Measurements from ENCODE around the gene SPATA12. TPM values are rescaled to one million over a fixed set of nuclear protein-coding genes. Genes with fewer than 3 reads are reported as not detected.

SPATA12 gene
- total RNA-seq, 1 donor from 2014 or later = not detected

DNA sequence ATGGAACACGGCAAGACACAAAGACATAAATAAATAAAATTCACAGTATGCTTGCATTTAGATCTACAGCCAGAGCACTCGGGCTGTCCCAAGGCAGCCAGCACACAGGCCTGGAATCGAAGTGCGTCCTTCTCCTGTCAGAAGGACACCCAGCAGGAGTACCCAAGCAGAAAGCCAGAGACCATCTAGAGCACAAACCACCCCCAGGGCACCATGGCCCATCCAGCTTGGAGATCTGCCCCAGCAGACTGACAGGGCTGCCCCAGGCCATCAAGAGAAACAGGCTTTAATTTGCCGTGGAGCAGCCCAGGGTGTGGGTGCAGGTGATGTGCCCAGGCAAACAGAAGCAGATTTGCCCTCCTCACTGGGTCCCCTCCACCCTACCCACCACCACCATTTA, 7.8 kb upstream of the SPATA12 start:
- no peaks in the 10 kb centered on the region for H3K9me3 ChIP-seq
- TF ChIP-seq, protein P1, sequence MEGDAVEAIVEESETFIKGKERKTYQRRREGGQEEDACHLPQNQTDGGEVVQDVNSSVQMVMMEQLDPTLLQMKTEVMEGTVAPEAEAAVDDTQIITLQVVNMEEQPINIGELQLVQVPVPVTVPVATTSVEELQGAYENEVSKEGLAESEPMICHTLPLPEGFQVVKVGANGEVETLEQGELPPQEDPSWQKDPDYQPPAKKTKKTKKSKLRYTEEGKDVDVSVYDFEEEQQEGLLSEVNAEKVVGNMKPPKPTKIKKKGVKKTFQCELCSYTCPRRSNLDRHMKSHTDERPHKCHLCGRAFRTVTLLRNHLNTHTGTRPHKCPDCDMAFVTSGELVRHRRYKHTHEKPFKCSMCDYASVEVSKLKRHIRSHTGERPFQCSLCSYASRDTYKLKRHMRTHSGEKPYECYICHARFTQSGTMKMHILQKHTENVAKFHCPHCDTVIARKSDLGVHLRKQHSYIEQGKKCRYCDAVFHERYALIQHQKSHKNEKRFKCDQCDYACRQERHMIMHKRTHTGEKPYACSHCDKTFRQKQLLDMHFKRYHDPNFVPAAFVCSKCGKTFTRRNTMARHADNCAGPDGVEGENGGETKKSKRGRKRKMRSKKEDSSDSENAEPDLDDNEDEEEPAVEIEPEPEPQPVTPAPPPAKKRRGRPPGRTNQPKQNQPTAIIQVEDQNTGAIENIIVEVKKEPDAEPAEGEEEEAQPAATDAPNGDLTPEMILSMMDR (IDR thresholded peaks at IDR 0.05) = no peak
- no peaks in the 10 kb centered on the region for H3K36me3 ChIP-seq
- no peaks in the 10 kb centered on the region for H3K27me3 ChIP-seq
- no peak overlapping the region for H3K27ac ChIP-seq
- no peak overlapping the region for H3K4me3 ChIP-seq
- no peak for DNase-seq (ENCODE audit: low spot score in 2 of 2)
- no peaks in the 10 kb centered on the region for H3K4me1 ChIP-seq
- intact Hi-C loops (cut with DNase I) = no loop called here

DNA sequence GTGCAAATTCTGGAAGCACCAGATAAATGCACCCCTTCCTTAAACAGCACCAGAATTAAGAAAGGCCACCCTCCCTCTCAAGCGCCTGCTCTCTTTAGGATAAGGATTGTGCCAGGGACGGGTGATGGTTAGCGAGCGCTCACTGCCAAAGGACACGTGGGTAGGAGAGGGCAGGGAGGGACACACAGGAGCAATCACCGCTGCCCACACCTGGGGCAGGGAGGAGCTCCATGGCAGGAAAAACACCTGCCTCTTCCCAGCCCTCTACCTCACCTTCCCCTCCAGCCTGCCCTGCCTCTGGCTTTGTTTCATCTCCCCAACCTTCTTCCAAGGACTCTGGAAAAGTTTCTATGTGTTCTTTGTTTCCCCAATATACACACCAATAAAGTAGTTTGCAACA, 7.3 kb upstream of the SPATA12 start:
- Histone ChIP-seq H3K4me1 (no peaks in the 10 kb centered on the region), H3K9me3 (no peaks in the 10 kb centered on the region), H3K27me3 (no peaks in the 10 kb centered on the region), H3K4me3 (no peak overlapping the region), H3K36me3 (no peaks in the 10 kb centered on the region), H3K27ac (no peak overlapping the region)
- DNase-seq (ENCODE audit: low spot score in 2 of 2) = no peak
- TF ChIP-seq, protein P1 (IDR thresholded peaks at IDR 0.05) = no peak
- intact Hi-C loops (cut with DNase I) = no loop called here

DNA sequence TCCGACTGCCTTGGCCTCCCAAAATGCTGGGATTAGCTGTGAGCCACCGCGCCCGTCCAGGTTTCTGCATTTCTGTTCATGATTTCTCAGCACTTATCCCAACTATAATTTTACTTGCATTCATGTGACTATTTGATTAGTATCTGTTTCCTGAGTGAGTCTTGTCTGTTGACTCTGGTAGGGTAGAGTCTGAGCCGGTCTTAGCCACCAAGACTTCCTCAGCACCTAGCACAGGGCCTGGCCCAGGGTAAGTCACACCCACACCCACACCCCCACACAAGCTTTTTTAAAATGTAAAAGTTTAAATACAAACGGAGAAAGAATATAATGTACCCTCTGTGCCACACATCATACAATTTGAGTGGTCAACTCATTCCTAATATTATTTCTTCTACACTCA, 3.1 kb upstream of the SPATA12 start:
- intact Hi-C loops (cut with DNase I) = no loop called here
- TF ChIP-seq, protein P1 (IDR thresholded peaks at IDR 0.05) = no peak
- Histone ChIP-seq H3K9me3 (no peaks in the 10 kb centered on the region), H3K4me3 (no peak overlapping the region), H3K27ac (no peak overlapping the region), H3K27me3 (no peaks in the 10 kb centered on the region), H3K36me3 (no peaks in the 10 kb centered on the region), H3K4me1 (peaks cover 0 to 5% of the 10 kb centered on the region in 2 donors)
- no peak for DNase-seq (ENCODE audit: low spot score in 2 of 2)

DNA sequence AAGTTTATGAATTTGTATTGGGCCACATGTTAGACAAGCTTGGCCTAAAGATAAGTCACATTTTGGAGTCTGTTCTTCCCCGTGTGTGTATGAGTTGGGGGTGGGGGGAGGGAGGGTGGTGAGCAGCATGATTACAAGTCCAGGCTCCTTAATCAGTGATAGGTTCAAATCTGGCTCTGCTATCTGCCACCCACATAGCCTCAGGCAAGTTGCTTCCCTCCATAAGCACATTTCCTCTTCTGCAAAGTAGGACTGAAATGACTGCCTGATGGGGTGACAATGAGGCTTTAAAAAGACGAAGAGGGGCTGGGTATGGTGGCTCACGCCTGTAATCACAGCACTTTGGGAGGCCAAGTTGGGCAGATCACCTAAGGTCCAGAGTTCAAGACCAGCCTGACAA, 1.1 kb upstream of the SPATA12 start:
- TF ChIP-seq, protein P1 (IDR thresholded peaks at IDR 0.05) = no peak
- Histone ChIP-seq H3K27ac (no peak overlapping the region), H3K36me3 (no peaks in the 10 kb centered on the region), H3K4me1 (peaks cover 0 to 6% of the 10 kb centered on the region in 2 donors), H3K9me3 (no peaks in the 10 kb centered on the region), H3K4me3 (no peak overlapping the region), H3K27me3 (no peaks in the 10 kb centered on the region)
- intact Hi-C loops (cut with DNase I) = no loop called here
- DNase-seq (ENCODE audit: low spot score in 2 of 2) = no peak

DNA sequence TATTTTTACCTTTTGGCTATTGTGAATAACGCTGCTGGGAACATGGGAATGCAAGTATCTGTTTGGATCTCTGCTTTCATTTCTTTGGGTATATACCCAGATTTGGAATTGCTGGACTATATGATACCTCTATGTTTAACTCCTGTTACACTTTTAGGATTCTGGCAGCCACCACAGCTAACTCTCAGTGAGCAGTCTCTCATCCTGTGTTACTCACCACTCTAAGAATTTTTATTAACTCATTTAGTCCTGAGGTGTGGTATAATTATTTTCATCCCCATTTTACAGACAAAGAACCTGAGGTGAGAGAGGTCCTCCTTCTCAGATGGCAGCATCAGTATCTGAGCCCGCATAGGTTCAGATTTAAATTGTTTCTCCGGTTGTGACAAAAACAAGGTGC, 1.1 kb downstream of the SPATA12 start:
- DNase-seq (ENCODE audit: low spot score in 2 of 2) = no peak
- TF ChIP-seq, protein P1 (IDR thresholded peaks at IDR 0.05) = no peak
- Histone ChIP-seq H3K27me3 (no peaks in the 10 kb centered on the region), H3K4me1 (peaks cover 0 to 6% of the 10 kb centered on the region in 2 donors), H3K27ac (peak overlapping the region in 1 of 2 donors; percentile 20), H3K9me3 (no peaks in the 10 kb centered on the region), H3K4me3 (no peak overlapping the region), H3K36me3 (no peaks in the 10 kb centered on the region)
- intact Hi-C loops (cut with DNase I) = no loop called here

DNA sequence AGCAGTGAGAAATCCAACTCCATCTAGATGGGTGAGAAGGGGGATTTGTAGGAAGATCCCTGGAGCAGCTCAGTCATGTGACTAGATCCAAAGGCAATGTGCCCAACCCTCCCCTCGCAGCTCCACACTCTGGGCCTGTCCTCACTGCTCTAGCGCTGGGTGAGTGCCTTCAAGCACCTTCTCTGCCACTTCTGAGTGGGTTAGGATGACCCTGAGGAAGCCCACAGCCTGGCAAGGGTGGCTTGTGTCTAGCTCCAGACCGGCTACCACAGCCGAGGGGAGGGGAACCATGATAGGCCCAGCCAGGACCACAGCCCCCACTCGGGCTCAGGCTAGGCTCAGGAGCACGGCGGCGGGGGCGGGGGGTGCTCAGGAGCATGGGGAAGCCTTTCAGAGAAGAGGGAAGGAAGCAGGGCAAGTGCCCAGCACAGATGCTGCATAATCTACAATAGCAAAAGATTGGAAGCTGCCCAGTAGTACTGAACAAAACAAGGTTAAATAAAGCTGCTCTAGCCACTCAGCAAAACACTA, 1.7 kb downstream of the SPATA12 start:
- Histone ChIP-seq H3K27ac (peak overlapping the region; percentile 20 to 26), H3K9me3 (no peaks in the 10 kb centered on the region), H3K36me3 (no peaks in the 10 kb centered on the region), H3K4me3 (no peak overlapping the region), H3K4me1 (peaks cover 0 to 6% of the 10 kb centered on the region in 2 donors), H3K27me3 (no peaks in the 10 kb centered on the region)
- intact Hi-C loops (cut with DNase I) = no loop called here
- no peak for DNase-seq (ENCODE audit: low spot score in 2 of 2)
- TF ChIP-seq, protein P1 (IDR thresholded peaks at IDR 0.05) = no peak

All from ascending aorta (tissue), 2 donors.